Kidney (tissue), 14 donors: ENCODE results near the gene KAT5. TPM values are rescaled to one million over a fixed set of nuclear protein-coding genes. Genes with fewer than 3 reads are reported as not detected.
"Not testable (repeated sequence)": the region's sequence is repeated elsewhere in the genome, so short reads cannot be mapped to it uniquely, and the experiment has no call there.

Experiments used
- DNase-seq, 5 donors: peaks; one replicate each; pipeline ENCODE4 v3.0.0-alpha.2; 2013 to 2020
- FAIRE-seq: peaks from 2 replicates; lab custom pipeline; 2012; peaks lifted over from hg19 to GRCh38; lab: Jason Lieb, UNC
- H3K27ac ChIP-seq, 2 donors: one replicate each; pipeline ENCODE4 v1.7.0; 2013; ENCODE audit warnings: low read depth in 2 of 2, low read length in 2 of 2, inconsistent platforms in 1 of 2
- H3K27me3 ChIP-seq: one replicate; pipeline ENCODE4 v1.7.1; 2013; ENCODE audit warnings: low read length, inconsistent platforms; ENCODE audit not compliant: control insufficient read depth, insufficient read depth
- H3K36me3 ChIP-seq, 3 donors: one replicate each; pipeline versions ENCODE4 v1.7.0 to v1.7.1; 2013; ENCODE audit warnings: low read length in 3 of 3, control low read depth in 1 of 3, inconsistent platforms in 1 of 3; ENCODE audit not compliant: insufficient read depth in 3 of 3, control insufficient read depth in 2 of 3
- H3K4me1 ChIP-seq, 3 donors: one replicate each; pipeline versions ENCODE4 v1.7.0 to v1.7.1; 2013; ENCODE audit warnings: low read length in 3 of 3, inconsistent platforms in 1 of 3, low read depth in 1 of 3; ENCODE audit not compliant: control insufficient read depth in 2 of 3, insufficient read depth in 2 of 3
- H3K4me3 ChIP-seq, 3 donors: one replicate each; pipeline versions ENCODE4 v1.7.0 to v1.8.1; 2013; ENCODE audit warnings: low read length in 3 of 3, control low read depth in 1 of 3, inconsistent platforms in 1 of 3
- H3K9ac ChIP-seq, 3 donors: one replicate each; pipeline versions ENCODE4 v1.7.0 to v1.7.1; 2013; ENCODE audit warnings: low read length in 3 of 3, control low read depth in 1 of 3, inconsistent platforms in 1 of 3
- H3K9me3 ChIP-seq, 3 donors: one replicate each; pipeline versions ENCODE4 v1.7.0 to v1.7.1; 2013; ENCODE audit warnings: low read length in 3 of 3, control low read depth in 1 of 3, inconsistent platforms in 1 of 3; ENCODE audit not compliant: control insufficient read depth in 2 of 3, insufficient read depth in 1 of 3
- CTCF ChIP-seq: IDR thresholded peaks from 3 replicates; pipeline ENCODE4 v1.5.1; 2012; ENCODE audit warnings: mild to moderate bottlenecking, moderate library complexity, borderline replicate concordance; ENCODE audit not compliant: insufficient read depth; ENCODE audit errors: extremely low read depth
- intact Hi-C: fragments of 100-400 bp; cut with DNase I; formaldehyde crosslinking; loops from one replicate; pipeline ENCODE4 v1.11.1; 2022
- polyA plus RNA-seq: library from polyadenylated mRNA; stranded (reverse); fragments of 350-450 nt; fragmentation: Illumina TruSeq; extraction: RNeasy Lipid Tissue Mini Kit (QIAGEN cat#74804); gene quantifications from one replicate; pipeline ENCODE4 v1.2.3, GENCODE V29; 2014; ENCODE audit warnings: low read depth, low replicate concordance; ENCODE audit not compliant: insufficient read depth
- total RNA-seq: library from RNA; stranded (reverse); fragmentation: NEBNext Ultra II Directional; extraction: Animal tissue kit (Norgen Biotek cat#: 25700); gene quantifications from one replicate; pipeline ENCODE4 v1.2.1, GENCODE V29; 2021
- donor health status: control.
- donor health status: control.
- donor health status: control.
- donor health status: control.
- donor health status: control.
- donor health status: DM: yes; HTN: yes; CAD: no.
- donor health status: Normal renal cell carcinoma (clear cell type).

KAT5 gene
- total and polyA plus RNA-seq, 2 donors from 2014 or later = 68.4 to 74.7 TPM

DNA sequence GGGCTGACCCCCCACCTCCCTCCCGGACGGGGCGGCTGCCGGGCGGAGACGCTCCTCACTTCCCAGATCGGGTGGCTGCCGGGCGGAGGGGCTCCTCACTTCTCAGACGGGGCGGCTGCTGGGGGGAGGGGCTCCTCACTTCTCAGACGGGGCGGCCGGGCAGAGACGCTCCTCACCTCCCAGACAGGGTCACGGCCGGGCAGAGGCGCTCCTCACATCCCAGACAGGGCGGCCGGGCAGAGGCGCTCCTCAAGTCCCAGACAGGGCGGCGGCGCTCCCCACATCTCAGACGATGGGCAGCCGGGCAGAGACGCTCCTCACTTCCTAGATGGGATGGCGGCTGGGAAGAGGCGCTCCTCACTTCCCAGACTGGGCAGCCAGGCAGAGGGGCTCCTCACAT is 50.8 kb downstream of the KAT5 start:
- intact Hi-C loops, DNase-seq, H3K9ac ChIP-seq, H3K27me3 ChIP-seq, H3K9me3 ChIP-seq, FAIRE-seq, H3K4me3 ChIP-seq, H3K27ac ChIP-seq, H3K36me3 ChIP-seq, H3K4me1 ChIP-seq: not testable (repeated sequence)

DNA sequence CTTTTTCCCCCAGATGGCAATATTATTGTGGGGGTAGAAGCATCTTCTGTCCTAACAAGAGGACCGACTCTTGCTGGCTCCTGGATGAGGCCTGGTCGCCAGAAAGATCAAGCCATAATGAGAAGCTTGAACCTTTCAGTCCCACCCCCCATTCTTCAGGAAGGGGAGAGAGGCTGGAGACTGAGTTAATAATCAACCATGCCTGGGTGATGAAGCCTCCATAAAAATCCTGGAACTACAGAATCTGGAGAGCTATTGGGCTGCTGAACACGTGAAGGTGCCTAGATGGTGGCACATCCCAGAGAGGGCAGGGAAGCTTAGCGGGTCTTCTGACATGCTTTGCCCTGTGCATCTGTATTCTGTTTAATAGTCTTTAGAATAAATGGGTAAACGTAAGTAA is 52.4 kb downstream of the KAT5 start:
- Histone ChIP-seq H3K4me1 (peaks cover 0 to 9% (median 5%) of the 10 kb centered on the region in 3 donors), H3K9ac (no peak overlapping the region), H3K27me3 (no peaks in the 10 kb centered on the region), H3K27ac (no peak overlapping the region), H3K9me3 (no peaks in the 10 kb centered on the region), H3K4me3 (no peak overlapping the region), H3K36me3 (no peaks in the 10 kb centered on the region)
- no peak for FAIRE-seq
- intact Hi-C loops = no loop called here
- no peak for TF ChIP-seq CTCF
- peak in 3 of 5 donors; percentile 48 to 75 (median 74) for DNase-seq

- Histone ChIP-seq H3K27me3 (no peaks in the 10 kb centered on the region), H3K36me3 (no peaks in the 10 kb centered on the region), H3K27ac (no peak overlapping the region), H3K9me3 (no peaks in the 10 kb centered on the region), H3K4me3 (no peak overlapping the region), H3K9ac (no peak overlapping the region), H3K4me1 (peaks cover 0 to 9% (median 5%) of the 10 kb centered on the region in 3 donors)
- TF ChIP-seq CTCF = no peak
- FAIRE-seq (no peak), DNase-seq (no peak)
- intact Hi-C loops = no loop called here
Measured at GRCh38 chr11:65766535-65766934, 54.5 kb downstream of the KAT5 start.

DNA sequence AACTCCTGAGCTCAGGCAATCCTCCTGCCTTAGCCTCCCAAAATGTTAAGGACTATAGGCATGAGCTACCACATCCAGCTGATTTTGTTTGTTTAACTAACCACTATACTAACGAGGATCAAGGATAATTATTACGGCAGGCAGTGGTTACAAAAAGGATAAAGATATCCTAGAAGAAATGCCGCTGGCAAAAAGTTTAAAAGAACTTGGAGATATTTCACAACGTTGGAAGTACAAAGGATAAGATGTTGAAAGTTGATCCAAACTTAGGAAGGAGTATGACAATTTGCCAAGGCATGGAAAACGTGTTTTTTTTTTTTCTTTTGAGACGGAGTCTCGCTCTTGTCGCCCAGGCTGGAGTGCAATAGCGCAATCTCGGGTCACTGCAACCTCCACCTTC is 55.4 kb downstream of the KAT5 start:
- DNase-seq = no peak
- FAIRE-seq = no peak
- H3K9ac ChIP-seq = no peak overlapping the region
- no peak for TF ChIP-seq CTCF
- H3K4me3 ChIP-seq = no peak overlapping the region
- H3K4me1 ChIP-seq = peaks cover 0 to 9% (median 5%) of the 10 kb centered on the region in 3 donors
- H3K27ac ChIP-seq = no peak overlapping the region
- H3K27me3 ChIP-seq = no peaks in the 10 kb centered on the region
- H3K36me3 ChIP-seq = no peaks in the 10 kb centered on the region
- no peaks in the 10 kb centered on the region for H3K9me3 ChIP-seq
- intact Hi-C loops = no loop called here

- intact Hi-C loops, FAIRE-seq, H3K9ac ChIP-seq, H3K27ac ChIP-seq, DNase-seq, H3K4me3 ChIP-seq, H3K36me3 ChIP-seq, H3K4me1 ChIP-seq, H3K9me3 ChIP-seq, H3K27me3 ChIP-seq: not testable (repeated sequence)
Measured at GRCh38 chr11:65767806-65768205, 55.8 kb downstream of the KAT5 start.
